Esophagus muscularis mucosa (tissue), 4 donors: ENCODE measurements around the gene SLC10A6. TPM values are rescaled to one million over a fixed set of nuclear protein-coding genes. Genes with fewer than 3 reads are reported as not detected.

ENCODE experiments used
- DNase-seq: peaks from one replicate; pipeline ENCODE4 v3.0.0-alpha.2; 2017; ENCODE audit errors: extremely low spot score
- H3K27ac ChIP-seq, 4 donors: fragments of 200-600 bp; sonication (generic); replicated peaks in 1 of 4; 1 replicate in 3 of 4; 2 replicates in 1 of 4; pipeline ENCODE4 v1.5.1; 2016 to 2019; ENCODE audit warnings: mild to moderate bottlenecking in 1 of 4
- H3K27me3 ChIP-seq, 4 donors: fragments of 200-600 bp; sonication (generic); one replicate each; pipeline versions ENCODE4 v1.5.1 to v1.6.0; 2016 to 2019
- H3K36me3 ChIP-seq, 4 donors: fragments of 200-600 bp; sonication (generic); one replicate each; pipeline ENCODE4 v1.5.1; 2016 to 2019
- H3K4me1 ChIP-seq, 4 donors: fragments of 200-600 bp; sonication (generic); one replicate each; pipeline ENCODE4 v1.5.1; 2016 to 2019
- H3K4me3 ChIP-seq, 4 donors: fragments of 200-600 bp; sonication (generic); 1 replicate in 2 of 4; 2 replicates in 2 of 4; pipeline ENCODE4 v1.5.1; 2016 to 2019; ENCODE audit warnings: mild to moderate bottlenecking in 4 of 4, moderate library complexity in 1 of 4
- H3K9me3 ChIP-seq, 4 donors: fragments of 200-600 bp; sonication (generic); 1 replicate in 3 of 4; 2 replicates in 1 of 4; pipeline ENCODE4 v1.5.1; 2016 to 2019
- CTCF ChIP-seq, 3 experiments: fragments of 200-600 bp in 2 of 3; fragments of 450-650 bp in 1 of 3; sonication (generic) in 2 of 3; IDR thresholded peaks; one replicate each; pipeline ENCODE4 v1.5.1; 2017 to 2019; ENCODE audit warnings: antibody characterized with exemption in 3 of 3, mild to moderate bottlenecking in 2 of 3, moderate library complexity in 1 of 3
- EP300 ChIP-seq: sonication (generic); formaldehyde crosslinking; IDR thresholded peaks from one replicate; pipeline ENCODE4 v1.6.1; 2017; ENCODE audit warnings: antibody characterized with exemption
- POLR2A ChIP-seq: fragments of 450-650 bp; IDR thresholded peaks from one replicate; pipeline ENCODE4 v1.6.1; 2017; ENCODE audit warnings: antibody characterized with exemption, moderate library complexity, mild to moderate bottlenecking, low read depth
- POLR2AphosphoS5 ChIP-seq, 2 donors: sonication (generic); formaldehyde crosslinking; IDR thresholded peaks; one replicate each; pipeline ENCODE4 v1.6.1; 2017; ENCODE audit warnings: antibody characterized with exemption in 2 of 2
- WGBS: methylation state at CpG from one replicate; pipeline ENCODE4 v1.1.5; 2018; 5-methylcytosine and 5-hydroxymethylcytosine counted together
- intact Hi-C: fragments of 100-400 bp; cut with DNase I; formaldehyde crosslinking; loops from one replicate; pipeline ENCODE4 v1.15.1; 2023
- total RNA-seq, 4 donors: library from RNA; depleted of rRNA; stranded (reverse); fragments of >200 nt; gene quantifications; one replicate each; pipeline versions ENCODE4 v1.1.0 to v1.2.1, GENCODE V29; 2016

Gene SLC10A6
- total RNA-seq, 4 donors from 2014 or later: 1.8 to 8.4 (median 3.4) TPM; not detected in 1

- peaks cover 0 to 32% (median 0%) of the 10 kb centered on the region in 4 donors for H3K36me3 ChIP-seq
- H3K27ac ChIP-seq: no peak overlapping the region
- no peaks in the 10 kb centered on the region for H3K9me3 ChIP-seq
- H3K4me3 ChIP-seq: no peak overlapping the region
- no peak for TF ChIP-seq EP300
- TF ChIP-seq CTCF (IDR thresholded peaks at IDR 0.05): no peak
- no peak for TF ChIP-seq POLR2A
- no peak for TF ChIP-seq POLR2AphosphoS5 (IDR thresholded peaks at IDR 0.05)
- WGBS: 85% methylated on average over 5 of the region's 5 CpGs
- no peaks in the 10 kb centered on the region for H3K4me1 ChIP-seq
- DNase-seq: no peak
- H3K27me3 ChIP-seq: no peaks in the 10 kb centered on the region
- intact Hi-C loops: no loop called here
Measured at GRCh38 chr4:86831262-86832130, 17.7 kb downstream of the SLC10A6 start.

GRCh38 chr4:86825511-86825910 lies 23.7 kb downstream of the SLC10A6 start:
- H3K4me3 ChIP-seq: no peak overlapping the region
- intact Hi-C loops: no loop called here
- no peaks in the 10 kb centered on the region for H3K4me1 ChIP-seq
- H3K27me3 ChIP-seq: no peaks in the 10 kb centered on the region
- DNase-seq: no peak
- H3K9me3 ChIP-seq: no peaks in the 10 kb centered on the region
- no peak for TF ChIP-seq CTCF (IDR thresholded peaks at IDR 0.05)
- TF ChIP-seq POLR2A: no peak
- TF ChIP-seq POLR2AphosphoS5 (IDR thresholded peaks at IDR 0.05): no peak
- TF ChIP-seq EP300: no peak
- no peak overlapping the region for H3K27ac ChIP-seq
- H3K36me3 ChIP-seq: peaks cover 0 to 35% (median 4%) of the 10 kb centered on the region in 4 donors
- WGBS: 83% methylated on average over 3 of the region's 3 CpGs

GRCh38 chr4:86822136-86822535 lies 27.0 kb downstream of the SLC10A6 start:
- H3K27me3 ChIP-seq: no peaks in the 10 kb centered on the region
- 96% methylated on average over 2 of the region's 2 CpGs for WGBS
- no peak overlapping the region for H3K4me3 ChIP-seq
- TF ChIP-seq POLR2AphosphoS5 (IDR thresholded peaks at IDR 0.05) (no peak), EP300 (no peak), POLR2A (no peak), CTCF (IDR thresholded peaks at IDR 0.05) (no peak)
- H3K36me3 ChIP-seq: peaks cover 0 to 22% (median 4%) of the 10 kb centered on the region in 4 donors
- DNase-seq: no peak
- no peak overlapping the region for H3K27ac ChIP-seq
- intact Hi-C loops: no loop called here
- no peaks in the 10 kb centered on the region for H3K4me1 ChIP-seq
- no peaks in the 10 kb centered on the region for H3K9me3 ChIP-seq

- Histone ChIP-seq H3K4me1 (peaks cover 0 to 2% (median 0%) of the 10 kb centered on the region in 4 donors), H3K9me3 (no peaks in the 10 kb centered on the region), H3K4me3 (no peak overlapping the region), H3K27ac (no peak overlapping the region), H3K27me3 (no peaks in the 10 kb centered on the region), H3K36me3 (peaks cover 0 to 14% (median 4%) of the 10 kb centered on the region in 4 donors)
- DNase-seq: no peak
- WGBS: 75% methylated on average over 1 of the region's 1 CpG
- intact Hi-C loops: no loop called here
- TF ChIP-seq EP300: no peak
- TF ChIP-seq POLR2AphosphoS5 (IDR thresholded peaks at IDR 0.05): no peak
- TF ChIP-seq POLR2A: no peak
- no peak for TF ChIP-seq CTCF (IDR thresholded peaks at IDR 0.05)
Measured at GRCh38 chr4:86821151-86821550, 28.0 kb downstream of the SLC10A6 start.
